HUES48 (cell line): ENCODE data around the gene AUTS2.
"Not testable (repeated sequence)": the region's sequence is repeated elsewhere in the genome, so short reads cannot be mapped to it uniquely, and the experiment has no call there.

ENCODE experiments used
- H3K27ac ChIP-seq: one replicate; pipeline ENCODE4 v1.7.0; 2013; ENCODE audit warnings: low read depth, low read length, inconsistent platforms
- H3K27me3 ChIP-seq: 2 replicates; pipeline ENCODE4 v1.6.1; 2013; ENCODE audit warnings: mild to moderate bottlenecking, low read length; ENCODE audit not compliant: control insufficient read depth, insufficient read depth
- H3K36me3 ChIP-seq: 2 replicates; pipeline ENCODE4 v1.6.1; 2013; ENCODE audit warnings: low read length; ENCODE audit not compliant: control insufficient read depth, insufficient read depth
- H3K4me1 ChIP-seq: 2 replicates; pipeline ENCODE4 v1.6.1; 2013; ENCODE audit warnings: mild to moderate bottlenecking, low read length; ENCODE audit not compliant: control insufficient read depth, insufficient read depth
- H3K4me3 ChIP-seq: 2 replicates; pipeline ENCODE4 v1.5.1; 2013; ENCODE audit warnings: mild to moderate bottlenecking, low read depth, low read length
- H3K9ac ChIP-seq: 2 replicates; pipeline ENCODE4 v1.6.1; 2013; ENCODE audit warnings: mild to moderate bottlenecking, low read depth, low read length, moderate library complexity
- H3K9me3 ChIP-seq: 2 replicates; pipeline ENCODE4 v1.6.1; 2013; ENCODE audit warnings: low read length; ENCODE audit not compliant: control insufficient read depth, insufficient read depth

AUTS2 gene

GRCh38 chr7:69776611-69777010 lies 178.3 kb downstream of the AUTS2 start:
- Histone ChIP-seq H3K27me3 (no peaks in the 10 kb centered on the region), H3K4me3 (no peak overlapping the region), H3K9ac (no peak overlapping the region), H3K4me1 (peaks cover 12% of the 10 kb centered on the region), H3K9me3 (no peaks in the 10 kb centered on the region), H3K36me3 (no peaks in the 10 kb centered on the region), H3K27ac (no peak overlapping the region)

- no peak overlapping the region for H3K27ac ChIP-seq
- H3K9ac ChIP-seq = no peak overlapping the region
- no peaks in the 10 kb centered on the region for H3K36me3 ChIP-seq
- no peak overlapping the region for H3K4me3 ChIP-seq
- H3K4me1 ChIP-seq = peaks cover 12% of the 10 kb centered on the region
- no peaks in the 10 kb centered on the region for H3K27me3 ChIP-seq
- no peaks in the 10 kb centered on the region for H3K9me3 ChIP-seq
Measured at GRCh38 chr7:69778138-69778537, 179.9 kb downstream of the AUTS2 start.

GRCh38 chr7:69780379-69780778 lies 182.1 kb downstream of the AUTS2 start:
- Histone ChIP-seq H3K36me3 (no peaks in the 10 kb centered on the region), H3K27me3 (no peaks in the 10 kb centered on the region), H3K4me1 (peaks cover 12% of the 10 kb centered on the region), H3K9ac (no peak overlapping the region), H3K27ac (no peak overlapping the region), H3K9me3 (no peaks in the 10 kb centered on the region), H3K4me3 (no peak overlapping the region)

GRCh38 chr7:69781412-69781846 lies 183.2 kb downstream of the AUTS2 start:
- Histone ChIP-seq H3K9me3 (no peaks in the 10 kb centered on the region), H3K36me3 (no peaks in the 10 kb centered on the region), H3K27ac (no peak overlapping the region), H3K4me3 (no peak overlapping the region), H3K27me3 (no peaks in the 10 kb centered on the region), H3K9ac (no peak overlapping the region), H3K4me1 (peaks cover 12% of the 10 kb centered on the region)

- H3K9me3 ChIP-seq = no peaks in the 10 kb centered on the region
- H3K36me3 ChIP-seq = no peaks in the 10 kb centered on the region
- peaks cover 12% of the 10 kb centered on the region for H3K4me1 ChIP-seq
- no peak overlapping the region for H3K4me3 ChIP-seq
- no peak overlapping the region for H3K27ac ChIP-seq
- no peak overlapping the region for H3K9ac ChIP-seq
- H3K27me3 ChIP-seq = no peaks in the 10 kb centered on the region
Measured at GRCh38 chr7:69782917-69783684, 184.8 kb downstream of the AUTS2 start.

- H3K9ac ChIP-seq, H3K9me3 ChIP-seq, H3K4me1 ChIP-seq, H3K36me3 ChIP-seq, H3K27ac ChIP-seq, H3K4me3 ChIP-seq, H3K27me3 ChIP-seq: not testable (repeated sequence)
Measured at GRCh38 chr7:69786130-69786529, 187.9 kb downstream of the AUTS2 start.

GRCh38 chr7:69786730-69787395 lies 188.6 kb downstream of the AUTS2 start:
- no peaks in the 10 kb centered on the region for H3K4me1 ChIP-seq
- H3K27ac ChIP-seq = no peak overlapping the region
- H3K4me3 ChIP-seq = no peak overlapping the region
- no peaks in the 10 kb centered on the region for H3K27me3 ChIP-seq
- no peaks in the 10 kb centered on the region for H3K9me3 ChIP-seq
- no peak overlapping the region for H3K9ac ChIP-seq
- no peaks in the 10 kb centered on the region for H3K36me3 ChIP-seq

GRCh38 chr7:69787736-69788431 lies 189.6 kb downstream of the AUTS2 start:
- no peaks in the 10 kb centered on the region for H3K27me3 ChIP-seq
- H3K4me1 ChIP-seq = no peaks in the 10 kb centered on the region
- no peaks in the 10 kb centered on the region for H3K9me3 ChIP-seq
- H3K9ac ChIP-seq = no peak overlapping the region
- no peaks in the 10 kb centered on the region for H3K36me3 ChIP-seq
- no peak overlapping the region for H3K4me3 ChIP-seq
- H3K27ac ChIP-seq = no peak overlapping the region

GRCh38 chr7:69789563-69789962 lies 191.3 kb downstream of the AUTS2 start:
- Histone ChIP-seq H3K27me3 (no peaks in the 10 kb centered on the region), H3K4me1 (peaks cover 3% of the 10 kb centered on the region; the same call in 1 of the 2 replicates), H3K9ac (no peak overlapping the region), H3K4me3 (no peak overlapping the region), H3K9me3 (no peaks in the 10 kb centered on the region), H3K27ac (no peak overlapping the region), H3K36me3 (no peaks in the 10 kb centered on the region)

- peaks cover 3% of the 10 kb centered on the region; the same call in 1 of the 2 replicates for H3K4me1 ChIP-seq
- no peak overlapping the region for H3K27ac ChIP-seq
Measured at GRCh38 chr7:69790977-69791724, 192.9 kb downstream of the AUTS2 start.

More at GRCh38 chr7:69790977-69791724, 192.9 kb downstream of the AUTS2 start:
- no peaks in the 10 kb centered on the region for H3K9me3 ChIP-seq
- no peaks in the 10 kb centered on the region for H3K36me3 ChIP-seq
- no peak overlapping the region for H3K4me3 ChIP-seq
- no peaks in the 10 kb centered on the region for H3K27me3 ChIP-seq
- H3K9ac ChIP-seq = no peak overlapping the region
